Fibroblast of lung (primary cell): ENCODE results near the gene KCNMA1.

Experiments used
- EZH2 ChIP-seq: IDR thresholded peaks from 2 replicates; pipeline ENCODE4 v1.5.1; 2012; ENCODE audit warnings: low read length, control low read depth, mild to moderate bottlenecking; ENCODE audit errors: missing control alignments
- TF ChIP-seq, protein P1 (sequence below), 2 donors: IDR thresholded peaks in 1 of 2; conservative IDR thresholded peaks in 1 of 2; 1 replicate in 1 of 2; 2 replicates in 1 of 2; pipeline ENCODE4 v1.5.1; 2011 to 2012; ENCODE audit warnings: low read length in 2 of 2, control low read depth in 1 of 2, inconsistent platforms in 1 of 2, low read depth in 1 of 2, mild to moderate bottlenecking in 1 of 2

DNA sequence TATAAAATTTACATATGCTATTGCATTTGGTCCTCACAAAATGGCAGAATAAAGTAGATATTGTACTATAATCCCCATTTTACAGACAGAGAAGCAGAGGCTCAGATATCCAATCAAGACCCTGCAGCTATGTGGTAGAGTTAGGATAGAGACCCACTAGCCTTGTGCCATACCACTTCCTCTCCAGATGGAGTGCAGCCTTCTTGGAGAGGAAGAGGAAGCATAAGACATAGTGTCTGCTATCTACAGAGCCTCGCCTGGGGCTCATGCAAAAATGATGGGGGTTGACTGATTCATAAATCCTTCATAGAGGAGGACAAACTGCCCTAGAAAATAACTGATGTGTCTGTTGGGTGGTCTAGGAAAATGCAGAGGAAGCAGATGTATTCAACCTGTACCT lies 447.3 kb downstream of the KCNMA1 start:
- TF ChIP-seq, protein P1, sequence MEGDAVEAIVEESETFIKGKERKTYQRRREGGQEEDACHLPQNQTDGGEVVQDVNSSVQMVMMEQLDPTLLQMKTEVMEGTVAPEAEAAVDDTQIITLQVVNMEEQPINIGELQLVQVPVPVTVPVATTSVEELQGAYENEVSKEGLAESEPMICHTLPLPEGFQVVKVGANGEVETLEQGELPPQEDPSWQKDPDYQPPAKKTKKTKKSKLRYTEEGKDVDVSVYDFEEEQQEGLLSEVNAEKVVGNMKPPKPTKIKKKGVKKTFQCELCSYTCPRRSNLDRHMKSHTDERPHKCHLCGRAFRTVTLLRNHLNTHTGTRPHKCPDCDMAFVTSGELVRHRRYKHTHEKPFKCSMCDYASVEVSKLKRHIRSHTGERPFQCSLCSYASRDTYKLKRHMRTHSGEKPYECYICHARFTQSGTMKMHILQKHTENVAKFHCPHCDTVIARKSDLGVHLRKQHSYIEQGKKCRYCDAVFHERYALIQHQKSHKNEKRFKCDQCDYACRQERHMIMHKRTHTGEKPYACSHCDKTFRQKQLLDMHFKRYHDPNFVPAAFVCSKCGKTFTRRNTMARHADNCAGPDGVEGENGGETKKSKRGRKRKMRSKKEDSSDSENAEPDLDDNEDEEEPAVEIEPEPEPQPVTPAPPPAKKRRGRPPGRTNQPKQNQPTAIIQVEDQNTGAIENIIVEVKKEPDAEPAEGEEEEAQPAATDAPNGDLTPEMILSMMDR (conservative IDR thresholded peaks at IDR 0.05 in 1 of 2, IDR thresholded peaks at IDR 0.05 in 1 of 2; ENCODE audit: low read depth in 1 of 2, low read length in 2 of 2): no peak
- no peak for TF ChIP-seq EZH2
